Measurements from ENCODE around the gene TSPY2.
"Not testable (repeated sequence)": the region's sequence is repeated elsewhere in the genome, so short reads cannot be mapped to it uniquely, and the experiment has no call there.

Gene TSPY2, protein sequence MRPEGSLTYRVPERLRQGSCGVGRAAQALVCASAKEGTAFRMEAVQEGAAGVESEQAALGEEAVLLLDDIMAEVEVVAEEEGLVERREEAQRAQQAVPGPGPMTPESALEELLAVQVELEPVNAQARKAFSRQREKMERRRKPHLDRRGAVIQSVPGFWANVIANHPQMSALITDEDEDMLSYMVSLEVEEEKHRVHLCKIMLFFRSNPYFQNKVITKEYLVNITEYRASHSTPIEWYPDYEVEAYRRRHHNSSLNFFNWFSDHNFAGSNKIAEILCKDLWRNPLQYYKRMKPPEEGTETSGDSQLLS

DNA sequence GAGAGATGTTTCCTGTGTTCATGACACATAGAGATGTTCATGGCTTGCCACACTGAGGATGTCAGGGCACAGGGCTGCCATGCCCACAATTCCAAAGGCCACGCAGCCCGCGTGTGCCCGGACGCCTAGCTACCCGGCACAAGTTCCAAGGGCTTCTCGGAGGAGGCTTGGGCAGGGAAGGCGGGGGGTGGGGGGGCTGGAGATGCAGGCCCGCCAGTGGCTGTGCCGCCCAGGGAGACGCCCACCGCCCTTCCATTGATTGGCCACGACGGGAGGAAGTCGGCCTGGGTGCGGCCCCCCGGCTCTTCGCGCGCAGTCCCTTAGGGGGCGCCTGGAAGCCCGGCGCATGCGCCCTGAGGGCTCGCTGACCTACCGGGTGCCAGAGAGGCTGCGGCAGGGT, at the start of gene TSPY2:
TSS of gene TSPY2 (plus strand) at position 301 of the 400 bp plus-strand sequence. CDS start at position 347, 46 bp downstream.
- FAIRE-seq: not testable (repeated sequence)

DNA sequence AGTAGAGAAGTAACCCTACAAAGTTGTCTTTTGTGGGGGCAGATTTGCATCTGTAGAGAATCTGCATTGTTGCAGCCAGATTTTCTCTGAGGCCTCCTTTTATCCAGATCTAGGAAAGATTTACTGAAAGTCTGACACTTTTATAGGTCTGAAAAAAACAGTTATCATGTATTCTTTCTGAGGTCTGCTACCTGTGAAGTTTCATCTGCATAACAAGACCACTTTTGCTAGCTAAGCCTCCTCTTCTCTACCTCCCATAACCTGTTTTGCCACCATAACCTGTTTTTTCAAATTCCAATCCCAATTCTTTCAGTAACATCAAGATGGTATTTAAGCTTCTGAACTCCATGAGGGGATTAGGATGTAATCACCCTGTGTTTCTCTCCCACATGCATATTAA, 36.5 kb upstream of the TSPY2 start:
- FAIRE-seq: not testable (repeated sequence)

DNA sequence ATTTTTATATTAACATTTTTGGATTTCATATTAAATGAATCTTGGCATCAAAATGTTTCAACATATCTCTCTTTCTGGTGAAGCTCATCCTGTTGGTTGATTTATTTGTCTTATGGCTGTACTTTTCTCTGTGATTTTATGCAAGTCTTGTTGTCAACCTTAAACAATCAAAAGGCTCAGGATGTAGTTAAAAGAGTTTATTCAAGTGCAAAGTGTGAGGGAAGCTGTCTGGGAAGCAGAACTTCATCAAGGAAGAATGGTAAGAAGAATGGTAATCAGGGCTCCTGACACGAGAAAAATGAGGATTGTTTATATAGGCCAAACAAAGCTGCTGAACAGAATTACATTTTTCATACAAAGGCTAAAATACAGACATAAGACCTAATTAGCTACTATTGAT, 29.0 kb upstream of the TSPY2 start:
- not testable (repeated sequence) for FAIRE-seq

DNA sequence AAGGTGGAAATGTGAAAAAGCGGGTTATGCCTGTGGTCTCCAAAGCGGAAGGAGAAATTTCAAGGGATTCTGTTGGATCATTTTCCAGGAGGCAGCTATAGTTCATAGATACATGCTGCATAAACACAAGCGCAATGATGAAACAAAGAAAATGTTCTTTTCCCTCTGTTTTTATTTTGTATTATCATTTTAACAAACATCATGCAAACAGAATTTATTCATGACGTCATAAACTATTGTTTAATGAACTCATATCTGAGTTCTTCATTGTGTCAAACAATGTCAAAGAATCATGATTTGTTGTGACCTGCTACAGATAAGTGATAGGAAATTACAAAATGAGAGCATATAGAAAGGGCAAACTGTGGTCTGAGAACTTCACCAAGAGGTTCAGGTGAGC, 23.8 kb downstream of the TSPY2 start:
- not testable (repeated sequence) for FAIRE-seq
